GM21786 (cell line): ENCODE measurements around the gene GPR143.
"Not testable (repeated sequence)": the region's sequence is repeated elsewhere in the genome, so short reads cannot be mapped to it uniquely, and the experiment has no call there.

Experiments used
- ATAC-seq: cut with Tn5 transposase; IDR thresholded peaks from one replicate; pipeline ENCODE4 v1.9.1; 2021; ENCODE audit not compliant: unreplicated experiment

GPR143 gene

DNA sequence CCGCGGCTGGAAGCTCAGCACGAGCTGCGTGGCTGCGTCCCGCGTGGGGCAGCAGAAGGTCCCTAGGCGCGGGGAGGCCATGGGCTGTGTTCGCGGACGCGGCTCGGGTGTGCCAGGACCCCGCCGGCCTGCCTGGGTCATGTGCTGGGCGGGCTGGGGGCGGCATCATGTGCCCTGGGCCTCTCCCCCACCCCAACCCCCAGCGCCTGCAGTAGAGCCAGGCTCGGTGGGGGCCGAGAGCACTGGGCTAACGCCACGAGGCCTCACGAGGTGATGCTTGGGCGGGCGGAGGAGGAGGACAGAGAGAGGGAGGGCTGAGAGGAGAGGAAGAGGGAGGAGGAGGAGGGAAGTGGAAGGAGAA, at the start of gene GPR143:
Gene GPR143, minus strand, starts transcription at position 111 of the 361 bp plus-strand sequence. Its CDS starts 30 bp downstream, at position 81.
- ATAC-seq = no peak

GRCh38 chrX:9811086-9811485, 45.4 kb upstream of the GPR143 start:
- not testable (repeated sequence) for ATAC-seq

DNA sequence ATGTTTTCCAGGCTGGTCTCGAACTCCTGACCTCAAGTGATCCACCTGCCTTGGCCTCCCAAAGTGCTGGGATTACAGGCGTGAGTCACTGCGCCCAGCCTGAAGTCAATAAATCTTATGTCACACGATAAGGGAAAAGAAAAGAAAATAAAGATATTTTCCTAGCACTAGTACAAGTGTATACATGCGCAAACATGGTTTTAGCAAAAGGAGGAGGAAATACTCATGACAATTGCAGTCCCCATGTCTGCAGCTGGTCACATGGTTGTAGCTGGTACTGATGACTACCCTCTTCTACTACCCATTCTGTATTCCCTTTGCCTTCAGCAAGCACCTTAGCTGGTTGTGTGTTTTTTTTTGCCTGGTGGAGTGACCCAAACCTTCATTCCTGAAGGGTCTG, 44.2 kb upstream of the GPR143 start:
- ATAC-seq = not testable (repeated sequence)

DNA sequence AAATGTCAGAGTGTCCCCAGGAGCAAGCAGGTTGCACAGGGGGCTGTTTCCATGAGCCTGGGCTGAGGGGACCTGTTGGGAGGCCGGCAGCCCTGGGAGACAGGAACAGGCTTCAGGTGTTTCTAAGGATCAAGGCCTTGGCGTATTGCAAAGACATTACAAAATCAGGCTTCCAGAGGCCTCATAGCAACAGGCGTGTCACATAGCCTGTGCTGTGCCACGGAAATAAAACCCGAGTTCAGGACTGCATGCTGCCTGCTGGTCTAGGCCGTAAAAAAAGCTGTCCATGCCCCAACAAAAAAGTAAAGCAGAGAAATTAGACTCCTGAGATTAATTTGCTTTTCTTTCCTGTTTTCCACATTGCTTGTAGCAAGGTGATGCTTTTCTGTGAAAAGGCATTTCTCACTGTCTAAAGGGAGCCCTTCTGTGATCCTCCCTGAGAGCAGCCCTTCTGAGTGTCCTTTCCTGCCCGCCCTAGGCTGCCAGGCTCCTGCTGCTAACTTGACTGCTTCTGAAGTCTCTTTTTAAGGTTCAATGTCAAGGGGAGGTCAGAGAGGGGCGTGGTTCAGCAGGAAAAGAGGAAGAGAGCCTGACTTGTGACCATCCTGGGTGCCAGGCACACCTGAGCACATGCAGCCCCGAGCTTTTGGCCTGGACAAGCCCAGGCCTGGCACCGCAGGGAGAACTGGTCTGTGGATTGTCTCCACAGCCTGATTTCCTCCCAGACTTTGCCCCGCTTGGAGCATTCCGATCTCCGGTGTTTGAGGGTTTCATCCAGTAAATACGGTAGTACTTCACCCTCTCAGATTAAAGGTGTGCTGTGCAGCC, 41.9 kb upstream of the GPR143 start:
- ATAC-seq = no peak

DNA sequence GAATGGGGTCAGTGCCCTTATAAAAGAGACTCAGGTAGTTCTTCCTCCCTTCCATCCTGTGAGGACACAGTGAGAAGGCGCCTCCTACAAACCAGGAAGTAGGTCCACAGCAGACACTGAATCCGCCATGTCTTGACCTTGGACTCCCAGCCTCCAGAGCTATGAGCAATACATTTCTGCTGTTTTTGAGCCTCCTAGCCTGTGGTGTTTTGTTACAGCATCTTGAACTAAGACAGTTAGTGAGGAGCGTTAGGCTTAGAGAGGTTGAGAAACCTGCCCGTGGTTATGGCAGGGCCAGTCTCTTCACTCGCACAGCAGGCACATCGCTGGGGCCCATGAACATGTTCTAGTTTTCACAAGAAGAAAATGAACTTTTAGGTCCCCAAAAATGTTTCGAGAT, 40.3 kb upstream of the GPR143 start:
- ATAC-seq = no peak

DNA sequence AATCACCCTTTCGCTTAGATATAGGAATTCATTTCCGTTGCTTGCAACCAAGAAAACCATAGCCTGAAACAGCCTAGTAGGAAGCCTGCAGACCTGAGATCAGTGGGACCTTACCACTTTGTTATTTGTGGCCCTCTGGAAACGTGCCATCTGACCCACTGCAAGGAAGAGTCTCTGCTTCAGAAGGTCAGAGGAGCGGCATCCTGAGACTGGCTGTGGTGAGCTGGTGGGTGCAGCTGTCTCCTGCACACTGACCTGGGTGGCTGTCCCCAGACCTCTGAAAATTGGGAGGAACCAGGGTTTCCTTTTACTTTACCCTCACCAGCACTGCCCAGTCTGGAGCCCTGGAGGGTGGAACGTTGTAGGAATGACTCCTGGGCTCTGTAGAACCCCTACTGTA, 38.8 kb upstream of the GPR143 start:
- no peak for ATAC-seq

GRCh38 chrX:9802737-9803136, 37.1 kb upstream of the GPR143 start:
- no peak for ATAC-seq

- ATAC-seq = no peak
These were observed 32.0 kb upstream of the GPR143 start for GRCh38 chrX:9797384-9798360.

- ATAC-seq = no peak
These were observed 28.8 kb upstream of the GPR143 start for GRCh38 chrX:9794495-9794894.

DNA sequence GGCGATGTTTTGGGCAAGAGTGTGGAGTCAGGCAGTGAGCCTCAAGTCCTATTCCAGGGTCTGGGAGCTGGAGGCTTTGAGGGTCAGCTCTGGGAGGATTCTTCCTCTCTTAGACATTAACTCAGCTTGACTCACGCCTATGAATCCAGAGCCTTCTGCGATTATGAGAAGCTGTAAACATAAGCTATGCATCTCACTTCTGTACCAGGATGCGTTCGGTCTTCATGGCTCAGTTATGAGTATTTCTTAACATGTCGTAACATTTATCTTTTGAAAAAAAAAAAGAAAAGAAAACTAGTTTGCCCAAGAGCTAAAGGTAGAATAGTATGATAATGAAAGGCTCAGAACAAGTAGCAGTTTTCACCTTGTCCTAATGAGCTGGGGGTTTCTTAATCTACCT, 25.2 kb upstream of the GPR143 start:
- no peak for ATAC-seq

DNA sequence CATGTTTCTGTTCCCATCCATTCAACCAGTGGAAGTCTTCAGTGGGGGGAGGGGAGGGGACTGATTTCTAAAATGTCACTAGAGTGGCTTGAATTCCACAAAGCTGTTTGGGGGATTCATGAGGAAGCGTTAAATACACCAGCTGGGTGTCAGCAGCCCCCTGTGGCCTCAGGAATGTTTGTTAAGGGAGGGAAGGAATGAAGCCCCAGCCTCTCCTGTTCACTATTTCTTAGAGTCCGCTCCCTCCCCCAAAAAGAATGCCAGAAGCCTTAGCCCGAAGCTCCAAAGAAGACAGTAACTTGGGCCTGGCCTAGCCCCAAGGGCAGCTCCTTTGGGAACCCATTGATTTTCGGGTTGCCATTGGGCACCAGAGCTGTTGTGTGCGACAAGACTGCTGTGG, 23.9 kb upstream of the GPR143 start:
- ATAC-seq = no peak

DNA sequence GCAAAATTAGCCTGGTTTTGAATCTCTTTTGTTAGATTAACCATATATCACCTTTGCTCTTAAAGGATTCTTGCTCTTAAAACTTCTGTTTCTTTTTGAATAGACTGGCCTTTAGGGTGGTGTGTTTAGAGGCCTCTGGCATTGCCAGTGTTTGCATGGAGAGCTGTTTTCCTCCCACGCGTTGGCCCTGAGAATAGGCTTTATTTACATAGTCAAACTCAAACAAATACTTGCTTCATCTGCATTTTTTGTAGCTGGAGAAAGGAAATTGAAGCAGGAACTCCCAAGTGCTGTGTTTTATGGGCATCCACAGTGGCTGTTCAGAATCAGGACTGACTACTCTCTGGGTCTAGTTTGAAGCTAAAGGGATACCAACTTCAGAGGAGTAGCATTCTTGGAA, 23.3 kb upstream of the GPR143 start:
- no peak for ATAC-seq

DNA sequence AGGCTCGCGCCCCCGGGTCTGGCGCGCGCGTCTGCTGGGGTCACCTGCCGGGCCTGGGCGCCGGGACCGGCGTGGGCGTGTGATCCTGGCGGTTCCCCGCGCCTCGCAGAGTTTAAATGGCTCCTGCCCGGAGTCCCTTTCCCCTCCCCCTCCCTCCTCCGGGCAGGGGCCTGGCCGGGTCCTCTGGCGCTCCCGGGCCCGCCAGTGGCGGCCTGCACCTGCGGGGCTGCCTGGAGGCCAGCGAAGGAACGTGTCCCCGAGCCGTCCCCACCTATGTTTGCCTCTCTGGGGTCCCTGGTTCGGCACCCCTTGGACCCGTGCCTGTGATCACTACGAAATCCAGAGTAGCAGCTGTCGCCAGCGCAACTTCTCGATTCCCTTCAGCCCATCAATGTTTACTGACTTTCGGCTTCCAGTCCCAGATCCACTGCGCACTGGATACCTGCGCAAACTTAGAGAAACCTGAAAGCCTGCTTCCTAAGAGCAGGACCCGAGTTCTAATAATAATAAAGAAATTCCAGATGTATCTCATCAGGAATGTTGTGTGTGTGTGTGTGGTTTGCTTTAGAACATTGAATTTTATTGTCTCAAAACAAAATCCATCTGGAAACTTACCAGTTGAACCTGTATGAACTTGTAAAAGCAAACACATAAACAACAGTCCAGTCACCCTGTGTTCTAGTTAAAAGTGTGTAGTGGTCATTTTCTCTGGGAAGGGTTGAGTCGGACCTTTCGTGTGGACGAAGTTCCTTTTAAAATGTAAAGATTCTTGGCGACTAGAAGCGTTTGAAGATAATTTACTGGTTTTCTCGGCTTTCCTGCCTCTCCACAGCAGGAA, 21.4 kb upstream of the GPR143 start:
- no peak for ATAC-seq

DNA sequence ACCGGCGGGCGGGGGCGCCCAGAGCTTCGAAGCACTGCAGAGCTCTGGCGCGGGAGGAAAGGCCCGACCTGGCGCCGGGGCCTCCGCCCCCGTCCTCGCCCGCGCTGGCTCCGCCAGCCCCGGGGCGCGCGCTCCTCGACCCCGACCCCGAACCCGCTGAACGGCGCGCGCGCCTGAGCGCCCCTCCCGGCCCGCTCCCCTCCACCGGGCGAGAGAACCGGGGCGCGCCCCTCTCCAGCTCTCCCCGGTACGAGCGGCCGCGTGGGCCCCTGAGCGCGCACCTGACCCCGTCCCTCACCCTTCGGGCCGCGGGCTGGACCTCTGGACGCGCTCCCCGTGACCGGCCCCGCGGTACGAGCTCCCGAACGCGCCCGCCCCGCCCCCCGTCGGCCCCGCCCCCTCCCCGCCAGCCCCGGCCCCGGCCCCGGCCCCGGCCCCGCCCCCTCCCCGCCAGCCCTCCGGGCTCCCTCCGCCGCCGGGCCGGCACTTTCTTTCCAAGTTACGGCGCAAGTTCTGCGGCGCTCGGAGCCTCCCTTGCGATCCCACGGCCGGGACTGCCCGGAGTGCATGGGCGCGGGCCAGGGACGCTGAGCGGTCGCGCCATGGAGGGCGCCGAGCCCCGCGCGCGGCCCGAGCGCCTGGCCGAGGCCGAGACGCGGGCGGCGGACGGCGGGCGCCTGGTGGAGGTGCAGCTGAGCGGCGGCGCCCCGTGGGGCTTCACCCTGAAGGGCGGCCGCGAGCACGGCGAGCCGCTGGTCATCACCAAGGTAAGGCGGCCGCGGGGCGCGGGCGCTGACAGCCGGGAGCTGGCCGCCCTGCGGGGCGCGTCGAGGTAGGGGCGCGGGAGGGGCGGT, 20.5 kb upstream of the GPR143 start, which contains the start of gene SHROOM2:
Gene SHROOM2, plus strand, starts transcription at position 486 of the 854 bp plus-strand sequence. Its CDS starts 117 bp downstream, at position 603.
- no peak for ATAC-seq

DNA sequence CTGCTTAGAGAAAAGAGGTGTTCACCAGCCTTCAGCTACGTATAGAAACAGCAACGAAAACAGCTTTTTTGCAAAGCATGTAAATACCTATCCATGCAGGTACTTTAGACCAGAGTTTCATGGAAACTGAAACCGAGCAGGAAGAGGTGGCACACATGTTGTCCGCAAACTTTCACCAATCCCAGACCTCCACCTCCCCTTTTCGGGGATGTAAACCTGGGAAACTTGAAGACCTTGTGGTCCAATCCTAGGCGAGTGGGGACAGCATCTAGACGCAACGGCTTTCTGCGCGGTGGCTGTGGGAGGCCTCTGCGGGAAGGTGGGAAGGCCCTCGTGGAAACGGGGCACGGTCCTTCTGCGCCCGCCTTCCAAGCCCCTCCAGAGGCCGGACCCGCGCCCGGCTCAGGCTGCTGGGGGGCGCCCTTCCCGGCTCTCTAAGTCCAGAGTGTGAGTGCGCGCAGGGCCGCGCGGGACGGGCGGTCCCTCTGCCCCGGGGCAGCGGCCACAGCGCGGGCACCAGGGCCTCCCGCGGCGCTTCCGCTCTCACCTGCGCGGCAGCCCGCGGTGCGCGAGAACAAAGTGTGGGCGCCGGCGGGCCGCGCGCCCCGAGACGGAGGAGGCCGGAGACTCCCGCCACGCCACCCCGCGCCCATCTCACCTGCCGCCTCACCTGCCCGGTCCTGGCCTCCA, 19.8 kb upstream of the GPR143 start:
- ATAC-seq = no peak

- no peak for ATAC-seq
These were observed 18.7 kb upstream of the GPR143 start for GRCh38 chrX:9784332-9784731.

DNA sequence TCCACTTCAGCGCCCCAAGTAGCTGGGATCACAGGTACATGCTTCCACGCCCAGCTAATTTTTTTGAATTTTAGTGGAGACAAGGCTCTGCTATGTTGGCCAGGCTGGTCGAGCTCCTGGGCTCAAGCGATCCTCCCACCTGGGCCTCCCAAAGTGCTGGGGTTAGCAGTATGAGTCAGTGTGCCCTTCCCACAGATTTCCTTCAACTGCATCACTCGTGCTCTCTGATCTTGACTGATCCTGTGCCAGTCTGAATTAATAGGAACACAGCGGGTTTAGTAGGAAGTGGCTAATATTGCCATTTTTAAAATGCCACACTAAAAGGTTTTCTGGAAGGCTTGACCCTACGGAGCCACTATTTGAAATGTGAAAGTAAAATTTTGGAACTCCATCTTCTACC, 16.3 kb upstream of the GPR143 start:
- no peak for ATAC-seq

- no peak for ATAC-seq
These were observed 10.3 kb upstream of the GPR143 start for GRCh38 chrX:9775930-9776329.

DNA sequence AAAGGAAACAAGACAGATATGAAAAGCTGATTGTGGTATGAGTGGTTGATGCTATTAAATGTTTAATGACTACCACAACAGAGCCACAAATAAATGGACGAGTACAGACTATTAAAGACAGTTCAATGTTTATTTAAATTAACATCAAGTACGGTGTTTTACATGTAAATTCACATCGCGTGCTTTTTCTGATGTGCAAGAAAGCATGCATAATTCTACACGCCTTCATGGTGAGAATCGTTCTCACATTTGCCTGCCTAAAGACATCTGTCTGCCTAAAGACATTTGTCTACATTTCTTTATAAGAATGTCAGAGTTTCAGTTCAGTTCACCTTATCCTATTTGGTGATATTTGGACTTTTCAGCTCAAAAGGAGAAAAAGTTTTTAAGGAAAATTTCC, 7.3 kb upstream of the GPR143 start:
- no peak for ATAC-seq
